HL-60 (cell line): ENCODE results near the gene XPR1.

Experiments
- DNase-seq, 2 experiments: peaks; one replicate each; pipeline ENCODE4 v3.0.0-alpha.2; 2010 to 2020; ENCODE audit warnings: low read depth in 1 of 2, low spot score in 1 of 2
- H3K27ac ChIP-seq: fragments of 250-450 bp; sonication (Bioruptor Pico); replicated peaks from 2 replicates; pipeline ENCODE4 v1.5.1; 2020; ENCODE audit warnings: mild to moderate bottlenecking, moderate library complexity
- H3K27me3 ChIP-seq: fragments of 250-450 bp; sonication (Bioruptor Pico); 2 replicates; pipeline ENCODE4 v1.5.1; 2021; ENCODE audit warnings: mild to moderate bottlenecking, moderate library complexity; ENCODE audit not compliant: insufficient read depth, poor library complexity, severe bottlenecking
- H3K4me3 ChIP-seq: replicated peaks from 2 replicates; pipeline ENCODE4 v1.5.1; 2011; ENCODE audit warnings: mild to moderate bottlenecking, control low read depth, low read length; ENCODE audit not compliant: insufficient read depth
- CTCF ChIP-seq: IDR thresholded peaks from one replicate; pipeline ENCODE4 v1.5.1; 2011; ENCODE audit warnings: low read length, control low read depth, inconsistent platforms; ENCODE audit not compliant: insufficient read depth
- GABPA ChIP-seq: IDR thresholded peaks from 2 replicates; pipeline ENCODE4 v1.6.1; 2012; ENCODE audit warnings: low read depth
- POLR2AphosphoS5 ChIP-seq: IDR thresholded peaks from 2 replicates; pipeline ENCODE4 v1.6.1; 2012; ENCODE audit warnings: low read depth
- REST ChIP-seq: IDR thresholded peaks from 2 replicates; pipeline ENCODE4 v1.6.1; 2012; ENCODE audit warnings: low read depth; ENCODE audit not compliant: insufficient replicate concordance
- SPI1 ChIP-seq: IDR thresholded peaks from 2 replicates; pipeline ENCODE4 v1.6.1; 2012; ENCODE audit warnings: low read depth, mild to moderate bottlenecking, borderline replicate concordance

Gene XPR1

GRCh38 chr1:180623579-180624347 lies 8.1 kb upstream of the XPR1 start:
- no peak overlapping the region for H3K4me3 ChIP-seq
- DNase-seq = no peak
- H3K27me3 ChIP-seq = no peaks in the 10 kb centered on the region
- TF ChIP-seq POLR2AphosphoS5 (no peak), REST (no peak), SPI1 (no peak)
- H3K27ac ChIP-seq = no peak overlapping the region

- DNase-seq = no peak
- no peaks in the 10 kb centered on the region for H3K27me3 ChIP-seq
- TF ChIP-seq CTCF = no peak
- TF ChIP-seq REST = no peak
- no peak for TF ChIP-seq POLR2AphosphoS5
- TF ChIP-seq GABPA = no peak
- no peak for TF ChIP-seq SPI1
- H3K27ac ChIP-seq = no peak overlapping the region
- H3K4me3 ChIP-seq = no peak overlapping the region
Observed at GRCh38 chr1:180626711-180627110, 5.1 kb upstream of the XPR1 start.

GRCh38 chr1:180627411-180627810 lies 4.4 kb upstream of the XPR1 start:
- TF ChIP-seq REST = no peak
- TF ChIP-seq GABPA = no peak
- TF ChIP-seq POLR2AphosphoS5 = no peak
- no peak for TF ChIP-seq CTCF
- no peak for TF ChIP-seq SPI1
- no peak for DNase-seq
- Histone ChIP-seq H3K4me3 (no peak overlapping the region), H3K27me3 (no peaks in the 10 kb centered on the region), H3K27ac (no peak overlapping the region)
